GM18520 (cell line): Measurements from ENCODE around the gene ZSCAN32.

Experiments used
- ATAC-seq: cut with Tn5 transposase; IDR thresholded peaks from one replicate; pipeline ENCODE4 v1.9.1; 2021; ENCODE audit not compliant: unreplicated experiment

ZSCAN32 gene

DNA sequence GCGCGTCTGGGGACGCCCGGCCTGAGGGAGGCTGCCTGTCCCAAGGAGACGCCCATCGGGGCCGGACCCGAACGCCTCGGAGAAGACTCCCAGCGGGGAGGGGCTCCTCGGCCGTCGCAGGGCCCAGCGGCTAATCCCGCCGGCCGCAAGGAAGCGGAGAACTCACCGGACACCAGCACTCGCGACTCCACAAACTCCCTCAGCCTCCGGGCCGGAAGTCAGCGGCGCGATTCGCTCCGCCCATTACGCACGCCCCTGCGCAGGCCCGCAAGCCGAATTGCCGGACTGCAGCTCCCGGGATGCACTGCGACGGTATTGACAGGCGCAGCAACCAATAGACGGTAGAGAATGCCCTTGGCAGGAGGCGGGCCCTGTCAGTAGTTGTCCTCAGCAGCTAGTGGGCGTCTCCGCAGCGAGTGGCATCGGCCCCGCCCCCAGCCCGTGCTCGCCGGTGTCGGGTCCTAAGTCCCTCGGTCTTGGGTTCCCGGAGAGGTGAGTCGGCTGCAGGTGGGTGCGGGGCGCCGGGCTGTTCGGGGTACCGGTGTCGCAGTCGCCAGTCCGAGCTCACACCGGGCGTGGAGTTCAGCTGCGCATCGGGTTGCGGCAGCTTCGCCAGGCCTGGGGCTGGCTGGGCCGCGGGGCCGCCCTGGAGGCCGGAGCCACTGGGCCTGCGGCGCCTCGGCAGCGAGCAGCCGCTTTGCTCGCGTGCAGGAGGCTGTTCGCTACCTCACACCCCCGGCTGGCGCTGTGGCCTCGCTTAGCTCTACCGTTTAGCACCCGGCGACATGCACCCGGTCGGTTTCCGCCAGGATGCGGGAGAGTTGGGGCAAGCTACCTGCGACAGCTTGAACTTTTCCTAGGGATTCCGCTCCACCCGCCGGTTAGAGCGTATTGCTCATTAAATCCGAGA, at the start of gene ZSCAN32, which contains the start of gene ZNF174:
TSS of gene ZSCAN32 (minus strand) at position 226 of the 910 bp plus-strand sequence. CDS start 3,447 bp downstream, outside the sequence.
TSS of gene ZNF174 (plus strand) at position 437 of the 910 bp plus-strand sequence. CDS start 790 bp downstream, outside the sequence.
- peak; percentile 97 for ATAC-seq

DNA sequence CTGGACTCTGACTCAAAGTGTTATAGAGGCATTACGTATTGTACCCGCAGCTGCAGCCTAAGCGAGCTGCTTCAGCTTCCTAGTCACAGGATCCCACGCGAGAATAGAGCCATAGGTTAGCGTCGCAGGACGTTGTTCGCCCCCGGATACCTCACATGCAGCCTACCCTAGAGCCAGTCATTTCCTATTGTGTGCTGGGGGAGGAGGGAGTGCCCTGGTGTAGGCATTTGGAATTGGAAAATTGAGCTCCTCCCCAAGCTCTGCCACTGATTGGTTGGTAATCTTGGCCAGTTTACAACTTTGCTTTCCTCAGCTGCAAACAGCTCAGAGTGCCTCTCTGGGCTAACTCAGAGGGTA, 43.2 kb upstream of the ZSCAN32 start:
- ATAC-seq: no peak

DNA sequence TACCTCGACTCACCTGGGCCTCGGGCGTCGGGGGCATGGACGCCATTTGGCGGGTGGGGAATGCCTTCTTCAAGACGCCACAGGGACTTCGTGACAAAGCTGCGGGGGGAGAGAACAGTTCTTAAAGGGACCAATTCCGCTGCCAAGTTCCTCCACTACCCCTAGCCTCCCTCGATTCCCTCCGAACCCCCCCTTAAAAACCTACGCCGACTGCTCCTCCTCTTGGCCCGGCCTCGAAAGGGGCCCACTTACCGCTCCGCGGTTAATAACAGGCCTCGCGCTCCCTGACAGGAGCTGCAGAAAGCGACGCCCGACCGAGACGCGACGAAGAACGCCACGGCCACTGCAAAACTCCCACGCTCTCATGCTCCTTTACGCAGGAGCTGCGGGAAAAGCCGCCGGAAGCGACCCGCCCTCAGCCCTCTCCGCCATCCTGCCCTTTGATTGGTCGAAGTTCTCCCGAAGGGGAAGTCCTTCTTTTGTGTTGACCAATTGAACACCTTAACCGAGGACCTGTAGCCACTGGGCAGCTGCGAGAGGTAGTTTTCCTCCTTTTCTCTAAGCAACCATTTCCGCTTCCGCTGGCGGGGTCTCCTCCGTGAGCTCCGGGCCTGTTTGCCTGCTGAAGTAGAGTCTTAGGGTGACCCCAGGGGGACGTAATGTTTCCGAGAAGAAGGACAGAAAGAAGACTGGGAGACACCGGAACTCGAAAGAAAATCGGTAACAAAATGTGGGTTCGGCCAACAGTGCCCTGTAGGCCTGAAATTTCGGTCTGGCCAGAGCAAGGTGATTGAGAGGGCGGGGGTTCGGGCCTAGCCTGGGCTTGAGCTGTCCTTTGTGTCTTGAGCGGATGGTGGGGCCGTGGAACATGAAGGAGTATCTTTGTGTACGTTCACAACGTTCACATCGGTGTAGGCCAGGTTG, 42.6 kb upstream of the ZSCAN32 start, which contains the start of the genes NAA60 and ZNF597:
TSS of gene NAA60 (plus strand) at position 573 of the 924 bp plus-strand sequence. CDS start 32,548 bp downstream, outside the sequence.
TSS of gene ZNF597 (minus strand) at position 397 of the 924 bp plus-strand sequence. CDS start at position 46, 351 bp downstream.
- ATAC-seq: peak; percentile 83

DNA sequence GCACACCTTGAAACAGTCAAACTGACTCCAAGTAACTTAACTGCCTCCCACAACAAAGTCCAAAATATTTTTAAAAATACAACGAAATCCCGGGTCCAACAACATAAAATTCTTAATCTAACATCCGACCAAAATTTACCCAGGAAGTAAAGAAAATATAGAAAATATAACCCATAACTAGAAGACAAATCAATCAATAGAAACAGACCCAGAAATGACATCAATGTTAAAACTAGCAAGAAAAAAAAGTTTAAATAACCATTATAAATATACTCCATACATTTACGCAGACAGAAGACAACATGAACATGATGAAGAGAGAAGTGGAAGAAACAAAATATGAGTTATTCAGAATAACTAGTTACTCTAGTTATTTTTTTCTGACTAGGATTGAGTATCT, 38.8 kb upstream of the ZSCAN32 start:
- ATAC-seq: no peak

DNA sequence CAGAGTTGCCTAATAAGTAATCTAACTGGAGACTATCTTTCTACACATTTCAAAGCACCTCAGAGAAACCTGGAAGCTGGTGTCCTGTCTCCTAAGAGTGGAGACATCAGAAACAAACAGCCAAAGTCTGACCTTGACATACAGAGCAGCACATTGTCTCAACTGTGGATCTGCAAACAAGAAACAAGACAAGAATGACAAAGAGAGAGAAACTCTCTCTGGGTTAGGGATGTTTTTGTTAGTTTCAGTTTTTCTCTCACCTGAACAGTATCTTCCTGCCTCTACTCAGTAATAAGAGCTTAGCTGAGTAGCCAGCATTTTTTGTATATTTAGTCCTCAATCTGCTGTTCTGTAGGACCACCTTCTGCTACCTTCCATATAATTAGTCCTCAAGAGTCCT, 33.6 kb upstream of the ZSCAN32 start:
- no peak for ATAC-seq

DNA sequence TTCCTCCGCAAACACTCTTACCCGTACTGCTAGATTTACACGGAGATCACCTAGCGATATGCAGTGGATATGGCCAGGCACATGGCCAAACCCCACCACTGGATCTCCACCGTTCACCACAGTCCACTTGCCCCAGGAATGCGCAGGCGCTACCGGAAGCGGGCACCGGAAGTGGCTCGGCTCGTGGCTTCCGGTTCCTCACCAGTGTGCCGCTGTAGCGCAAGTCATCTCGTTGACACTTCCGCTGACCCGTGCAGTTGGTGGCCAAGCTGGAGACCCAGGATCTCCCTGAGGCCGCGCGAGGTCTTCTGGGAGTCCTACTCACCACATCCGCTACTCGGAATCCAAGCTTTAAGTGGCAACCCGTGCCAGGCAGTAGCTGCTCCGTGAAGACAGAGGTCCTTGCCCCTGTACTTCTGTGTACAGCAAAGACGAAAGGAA, 31.0 kb upstream of the ZSCAN32 start:
- ATAC-seq: no peak

DNA sequence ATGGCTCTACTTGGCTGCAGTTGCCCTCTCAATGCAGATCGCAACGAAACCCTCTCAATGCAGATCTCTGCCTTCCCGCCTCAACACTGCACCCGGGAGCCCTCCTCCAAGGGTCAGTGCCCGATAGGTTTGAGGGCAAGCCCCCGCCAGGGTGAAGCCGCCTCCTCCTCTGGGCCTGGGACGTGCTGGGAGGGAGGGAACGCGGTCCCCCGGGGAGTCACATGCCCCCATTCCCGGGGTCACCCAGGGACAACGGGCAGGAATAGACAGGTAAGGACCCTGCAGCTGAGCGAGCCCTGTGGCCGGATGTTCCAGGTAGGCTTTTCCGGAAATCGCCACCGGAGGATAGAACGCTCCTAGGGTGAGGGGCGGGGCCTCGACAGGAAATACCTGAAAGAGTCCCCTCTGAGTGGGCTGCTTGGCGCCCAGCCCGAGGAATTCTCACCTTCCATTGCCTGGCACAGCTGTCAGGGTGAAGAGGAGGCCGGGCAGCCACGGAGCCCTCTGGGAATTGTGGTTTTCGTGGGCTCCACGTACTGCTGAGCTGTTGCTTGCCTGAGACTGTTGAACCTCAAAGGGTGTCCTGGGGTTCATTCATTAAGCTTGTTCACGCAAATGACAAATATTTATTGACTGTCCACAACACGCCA, 13.1 kb upstream of the ZSCAN32 start:
- ATAC-seq: no peak

DNA sequence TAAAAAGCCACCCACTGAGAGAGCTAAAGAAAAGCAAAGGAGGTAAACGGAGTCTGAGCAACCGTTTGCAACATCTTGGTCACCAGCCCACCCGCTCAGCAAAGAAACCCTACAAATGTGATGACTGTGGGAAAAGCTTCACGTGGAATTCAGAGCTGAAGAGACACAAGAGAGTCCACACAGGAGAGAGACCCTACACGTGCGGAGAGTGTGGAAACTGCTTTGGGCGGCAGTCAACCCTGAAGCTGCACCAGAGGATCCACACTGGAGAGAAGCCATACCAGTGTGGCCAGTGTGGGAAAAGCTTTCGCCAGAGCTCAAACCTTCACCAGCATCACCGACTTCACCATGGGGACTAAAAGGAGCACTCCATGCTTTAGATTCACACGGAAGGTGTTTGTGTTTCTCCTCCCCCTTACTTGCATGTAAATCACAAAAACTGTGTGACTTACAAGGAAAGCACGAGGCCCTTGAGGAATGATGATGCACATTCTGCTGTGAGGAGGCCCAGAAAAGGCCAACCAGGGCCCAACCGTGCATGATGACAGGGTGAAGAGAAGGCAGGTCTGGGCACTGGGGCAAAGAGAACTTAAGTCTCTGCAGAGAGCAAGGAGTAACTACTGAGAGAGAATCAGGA, 7.9 kb upstream of the ZSCAN32 start:
- no peak for ATAC-seq

DNA sequence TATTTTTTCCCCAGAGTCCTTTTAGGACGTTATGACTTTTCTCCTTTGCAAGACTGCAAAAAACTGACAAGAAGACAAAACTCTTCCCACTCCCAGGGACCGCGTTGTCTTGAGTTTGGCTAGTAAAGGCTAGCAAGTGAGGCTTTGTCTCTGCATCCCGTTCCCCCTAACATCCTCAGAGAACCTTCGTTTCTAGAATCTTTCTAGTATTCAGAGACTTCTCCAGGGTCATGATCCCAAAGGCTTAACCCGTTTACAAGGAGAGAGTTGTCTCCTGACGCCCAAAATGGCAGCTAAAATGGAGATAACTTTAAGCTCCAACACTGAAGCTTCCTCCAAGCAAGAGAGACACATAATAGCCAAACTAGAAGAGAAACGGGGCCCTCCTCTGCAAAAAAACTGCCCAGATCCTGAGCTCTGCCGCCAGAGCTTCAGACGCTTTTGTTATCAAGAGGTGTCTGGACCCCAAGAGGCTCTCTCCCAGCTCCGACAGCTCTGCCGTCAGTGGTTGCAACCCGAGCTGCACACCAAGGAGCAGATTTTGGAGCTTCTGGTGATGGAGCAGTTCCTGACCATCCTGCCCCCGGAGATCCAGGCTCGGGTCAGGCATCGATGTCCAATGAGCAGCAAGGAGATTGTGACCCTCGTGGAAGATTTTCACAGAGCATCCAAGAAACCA, 1.1 kb upstream of the ZSCAN32 start:
- no peak for ATAC-seq

DNA sequence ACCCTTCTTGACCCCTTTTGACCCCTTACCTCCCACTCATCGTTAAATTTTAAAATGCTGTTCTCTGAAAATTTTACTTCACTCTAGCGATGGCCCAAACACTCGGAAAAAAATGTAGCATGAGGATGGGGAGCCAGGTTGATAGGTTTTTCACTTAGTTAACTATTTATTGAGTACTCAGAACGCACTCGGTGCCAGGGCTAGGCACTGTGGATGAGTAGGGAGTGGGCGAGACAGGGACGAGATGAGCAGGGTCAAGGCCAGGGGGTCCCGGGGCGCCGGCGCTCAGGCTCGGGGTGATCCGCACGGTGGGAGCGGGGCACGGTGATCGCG, 392 bp downstream of the ZSCAN32 start:
- no peak for ATAC-seq

DNA sequence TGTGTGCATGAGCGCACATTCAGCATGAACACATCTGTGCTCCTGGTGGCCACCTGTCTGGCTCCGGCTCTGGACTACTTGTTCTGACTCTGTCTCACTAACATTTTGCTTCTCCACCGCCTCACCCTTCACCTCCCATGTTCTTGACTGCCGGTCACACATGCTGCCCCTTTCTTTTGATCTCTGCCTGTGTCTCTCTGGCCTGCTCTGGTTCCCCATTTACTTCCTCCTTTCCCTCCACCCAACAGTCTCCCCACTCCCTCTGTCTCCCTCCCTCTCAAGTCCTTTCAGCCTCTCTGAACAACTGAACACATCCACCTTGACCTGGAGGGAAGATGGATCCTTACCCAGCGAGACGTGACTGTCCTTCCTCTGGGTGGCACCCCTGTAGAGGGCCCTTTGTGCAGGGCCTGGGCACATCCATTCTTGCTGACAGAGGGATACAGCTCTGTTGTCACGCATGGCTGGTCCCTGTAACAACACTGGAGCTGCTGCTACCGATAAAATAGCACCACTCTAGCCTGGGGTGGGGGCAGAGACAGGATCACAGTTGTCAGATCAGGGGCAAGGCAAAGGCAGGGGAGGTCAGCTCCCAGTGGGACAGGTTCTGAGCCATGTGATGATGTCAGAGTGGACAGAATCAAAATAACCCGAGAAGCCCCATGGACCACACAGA, 11.0 kb downstream of the ZSCAN32 start:
- ATAC-seq: no peak

DNA sequence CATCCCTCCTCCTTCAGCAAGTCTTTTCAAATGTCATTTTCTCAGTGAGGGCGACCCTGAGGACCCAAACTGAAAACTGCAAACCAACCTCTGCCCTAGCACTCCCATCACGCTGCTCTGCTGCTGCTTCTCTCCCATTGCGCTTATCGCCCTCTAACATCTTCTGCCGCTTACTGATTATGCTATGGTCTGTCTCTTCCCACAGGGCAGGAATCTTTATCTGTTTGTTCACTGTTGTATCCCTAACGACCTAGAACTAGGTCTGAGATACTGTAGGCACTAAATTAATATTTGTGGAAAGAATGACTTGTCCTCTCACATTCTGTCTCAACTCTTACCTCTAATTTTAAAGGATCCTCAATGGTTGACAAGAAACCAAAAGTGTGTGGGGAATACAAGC, 12.5 kb downstream of the ZSCAN32 start:
- ATAC-seq: no peak

DNA sequence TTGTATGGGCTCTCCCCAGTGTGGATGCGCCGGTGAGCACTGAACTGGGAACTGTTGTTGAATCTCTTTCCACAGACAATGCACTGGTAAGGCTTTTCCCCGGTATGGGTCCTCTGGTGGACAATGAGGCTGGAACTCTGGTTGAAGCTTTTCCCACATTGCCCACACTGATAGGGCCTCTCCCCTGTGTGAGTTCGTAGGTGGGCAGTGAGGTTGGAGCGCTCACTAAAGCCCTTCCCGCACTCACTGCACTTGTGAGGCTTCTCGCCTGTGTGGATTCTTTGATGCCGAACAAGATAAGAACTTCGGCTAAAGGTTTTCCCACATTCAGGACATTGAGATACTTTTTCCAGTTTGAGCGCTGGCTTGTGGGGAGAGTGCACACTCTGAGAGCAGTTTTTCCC, 17.8 kb downstream of the ZSCAN32 start:
- ATAC-seq: no peak

DNA sequence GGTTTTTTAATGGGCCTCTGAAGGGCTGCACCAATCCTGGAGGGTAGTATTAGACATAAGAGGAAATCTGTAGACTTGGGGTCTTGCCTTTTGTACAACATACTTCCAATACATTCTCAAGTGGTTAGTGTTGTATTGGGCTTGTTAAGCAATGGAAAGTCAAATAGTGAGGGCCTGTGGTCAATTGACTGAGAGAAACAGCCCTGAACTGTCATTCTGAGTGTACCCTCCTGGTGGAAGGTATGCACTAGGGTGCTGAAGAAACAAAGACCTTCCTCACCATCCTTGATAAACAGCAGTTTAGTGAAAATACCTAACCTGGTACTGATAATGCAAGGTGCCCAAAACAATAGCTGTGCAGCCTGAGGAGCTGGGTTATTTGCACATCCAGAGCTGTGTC, 22.9 kb downstream of the ZSCAN32 start:
- ATAC-seq: no peak

DNA sequence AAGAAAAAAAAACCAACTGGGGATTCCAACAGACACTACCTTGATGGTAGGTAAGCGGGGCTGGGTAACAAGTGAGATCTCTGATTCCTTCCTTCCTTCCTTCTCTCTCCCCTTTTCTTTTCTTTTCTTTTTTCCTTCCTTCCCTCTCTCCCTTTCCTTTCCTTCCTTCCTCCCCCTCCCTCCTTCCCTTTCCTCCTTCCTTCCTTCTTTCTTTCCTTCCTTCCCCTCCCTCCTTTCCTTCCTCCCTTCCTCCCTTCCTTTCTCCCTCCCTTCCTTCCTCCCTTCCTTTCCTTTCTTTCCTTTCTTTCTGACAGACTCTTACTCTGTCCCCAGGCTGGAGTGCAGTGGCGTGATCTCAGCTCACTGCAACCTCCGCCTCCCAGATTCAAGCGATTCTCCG, 25.1 kb downstream of the ZSCAN32 start:
- no peak for ATAC-seq

DNA sequence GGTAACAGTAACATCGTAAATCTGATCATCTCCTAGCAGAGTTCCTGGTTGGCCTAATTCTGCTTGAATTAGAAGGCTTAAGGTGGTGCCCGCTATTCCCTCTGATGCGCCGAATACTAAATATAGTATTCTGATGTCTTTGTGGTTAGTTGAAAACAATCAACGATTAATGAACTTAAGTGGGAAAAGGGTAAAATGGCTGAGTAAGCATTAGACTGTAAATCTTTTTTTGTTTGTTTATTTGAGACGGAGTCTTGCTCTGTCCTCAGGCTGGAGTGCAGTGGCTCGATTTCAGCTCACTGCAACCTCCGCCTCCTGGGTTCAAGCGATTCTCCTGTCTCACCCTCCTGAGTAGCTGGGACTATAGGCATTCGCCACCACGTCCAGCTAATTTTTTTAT, 31.7 kb downstream of the ZSCAN32 start:
- ATAC-seq: no peak

DNA sequence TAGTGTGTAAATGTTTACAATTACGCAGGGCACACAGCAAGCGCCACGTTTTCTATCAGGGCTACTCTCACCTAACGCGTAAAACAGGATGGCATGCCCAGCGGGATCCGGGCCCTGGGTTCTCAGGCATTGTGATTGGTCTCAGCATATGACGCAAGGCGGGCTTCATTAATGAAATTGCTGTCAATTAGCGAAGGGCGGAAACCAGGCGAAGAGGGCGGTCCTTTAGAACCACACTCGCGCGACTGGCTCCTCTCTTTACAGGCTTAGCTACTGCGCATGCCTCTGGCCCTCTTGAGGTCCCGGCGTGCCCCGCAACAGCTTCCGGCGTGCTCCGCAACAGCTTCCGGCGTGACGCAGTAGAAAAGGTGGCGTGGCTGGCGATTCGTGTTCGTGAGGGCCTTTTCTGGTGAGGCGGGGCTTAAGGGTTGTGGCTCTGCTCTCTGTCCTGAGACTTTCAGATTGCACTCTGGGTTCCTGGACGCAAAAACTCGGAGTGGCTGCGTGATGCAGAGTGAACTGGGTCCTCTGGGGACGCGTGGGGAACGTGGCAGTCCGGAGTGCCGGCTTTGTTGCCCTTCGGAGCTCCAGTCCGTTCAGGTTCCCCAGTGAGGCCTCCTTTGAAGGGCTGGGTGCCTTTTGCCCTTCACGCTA, 35.9 kb downstream of the ZSCAN32 start:
- no peak for ATAC-seq

DNA sequence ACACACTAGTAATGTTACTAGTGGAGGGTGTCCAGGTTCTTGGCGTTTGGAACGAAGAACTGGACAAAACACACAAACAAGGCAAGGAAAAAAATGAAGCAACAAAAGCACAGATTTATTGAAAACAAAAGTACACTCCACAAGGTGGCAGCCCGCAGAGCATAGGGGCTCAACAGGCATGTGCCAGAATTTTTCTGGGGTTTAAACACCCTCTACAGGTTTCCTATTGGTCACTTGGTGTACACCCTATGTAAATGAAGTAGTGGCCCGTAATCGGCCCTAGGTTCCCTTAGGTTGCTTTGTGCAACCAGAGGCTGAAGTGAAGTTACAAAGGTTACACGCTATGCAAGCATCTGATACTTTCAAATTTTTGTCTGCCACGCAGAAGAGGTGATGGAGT, 37.0 kb downstream of the ZSCAN32 start:
- ATAC-seq: no peak

DNA sequence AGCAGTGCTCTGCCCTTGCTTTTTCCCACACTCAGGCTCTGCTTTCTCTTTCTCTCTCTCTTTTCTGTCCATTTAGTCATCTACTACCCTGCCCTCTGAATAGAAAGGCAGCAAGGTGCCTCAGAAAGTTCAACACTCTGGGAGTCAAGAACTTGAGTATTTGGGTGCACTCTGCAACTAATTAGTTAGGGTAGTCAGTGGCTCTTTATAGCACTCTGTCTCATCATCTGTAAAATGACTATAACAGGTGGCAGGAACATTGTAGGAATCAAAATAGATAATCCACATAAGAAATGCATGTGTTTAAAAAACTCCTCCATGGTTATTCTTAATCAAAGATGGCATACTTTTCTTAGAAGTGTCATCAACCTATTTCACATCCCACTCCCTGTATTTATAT, 37.9 kb downstream of the ZSCAN32 start:
- ATAC-seq: no peak
